GM12892 (cell line): Measurements from ENCODE around the gene ADD1.
A peak's percentile ranks its signal among the peaks of the same experiment; 100 is the strongest.

Experiments
- DNase-seq: peaks from one replicate; pipeline ENCODE4 v3.0.0; 2011; ENCODE audit not compliant: insufficient read length
- FAIRE-seq: peaks from 2 replicates; lab custom pipeline; 2011; peaks lifted over from hg19 to GRCh38; lab: Jason Lieb, UNC
- POLR2A ChIP-seq: IDR thresholded peaks from 2 replicates; pipeline ENCODE4 v1.6.1; 2011; ENCODE audit warnings: low read depth, low read length, control low read depth
- POLR2AphosphoS5 ChIP-seq: IDR thresholded peaks from 2 replicates; pipeline ENCODE4 v1.6.1; 2011; ENCODE audit warnings: low read depth, low read length, control low read depth
- TAF1 ChIP-seq: IDR thresholded peaks from 2 replicates; pipeline ENCODE4 v1.6.1; 2011; ENCODE audit warnings: low read depth, mild to moderate bottlenecking, control low read depth, low read length, borderline replicate concordance

The ADD1 gene

DNA sequence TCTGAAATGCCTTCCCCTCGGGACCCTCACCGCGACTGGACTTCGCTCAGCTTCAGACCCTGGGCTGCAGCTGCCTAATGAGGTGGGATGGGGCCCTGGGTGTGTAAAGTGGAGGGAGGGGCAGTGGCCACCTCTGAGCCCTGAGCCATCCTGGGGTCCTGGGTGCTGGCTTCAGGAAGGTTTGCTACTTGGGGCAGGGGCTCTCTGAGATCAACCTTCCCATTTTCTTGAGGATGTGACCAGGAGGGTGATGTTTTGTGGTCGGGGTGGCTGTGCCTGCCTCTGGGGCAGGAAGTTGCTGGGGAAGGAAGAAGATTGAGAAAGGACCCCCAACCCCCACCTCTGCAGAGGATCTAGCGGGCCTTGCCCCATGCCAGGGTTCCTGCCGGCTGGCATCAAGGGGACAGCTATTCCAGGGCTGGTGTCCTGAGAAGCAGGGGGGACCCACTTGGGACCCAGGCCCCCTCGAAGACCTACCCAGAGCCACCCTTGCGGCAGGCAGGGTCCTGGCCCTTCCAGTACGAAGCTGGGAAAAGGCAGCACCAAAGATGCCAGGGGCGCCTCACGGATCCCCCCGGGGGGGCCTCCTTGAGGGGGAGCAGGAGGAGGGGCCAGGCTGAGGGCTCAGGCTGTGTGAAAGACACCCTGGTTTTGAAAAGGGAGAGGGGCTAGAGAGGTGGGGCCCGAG lies 44.3 kb upstream of the ADD1 start:
- FAIRE-seq (peak; percentile 84), DNase-seq (no peak)
- no peak for TF ChIP-seq POLR2A
- TF ChIP-seq TAF1: no peak
- TF ChIP-seq POLR2AphosphoS5: no peak

DNA sequence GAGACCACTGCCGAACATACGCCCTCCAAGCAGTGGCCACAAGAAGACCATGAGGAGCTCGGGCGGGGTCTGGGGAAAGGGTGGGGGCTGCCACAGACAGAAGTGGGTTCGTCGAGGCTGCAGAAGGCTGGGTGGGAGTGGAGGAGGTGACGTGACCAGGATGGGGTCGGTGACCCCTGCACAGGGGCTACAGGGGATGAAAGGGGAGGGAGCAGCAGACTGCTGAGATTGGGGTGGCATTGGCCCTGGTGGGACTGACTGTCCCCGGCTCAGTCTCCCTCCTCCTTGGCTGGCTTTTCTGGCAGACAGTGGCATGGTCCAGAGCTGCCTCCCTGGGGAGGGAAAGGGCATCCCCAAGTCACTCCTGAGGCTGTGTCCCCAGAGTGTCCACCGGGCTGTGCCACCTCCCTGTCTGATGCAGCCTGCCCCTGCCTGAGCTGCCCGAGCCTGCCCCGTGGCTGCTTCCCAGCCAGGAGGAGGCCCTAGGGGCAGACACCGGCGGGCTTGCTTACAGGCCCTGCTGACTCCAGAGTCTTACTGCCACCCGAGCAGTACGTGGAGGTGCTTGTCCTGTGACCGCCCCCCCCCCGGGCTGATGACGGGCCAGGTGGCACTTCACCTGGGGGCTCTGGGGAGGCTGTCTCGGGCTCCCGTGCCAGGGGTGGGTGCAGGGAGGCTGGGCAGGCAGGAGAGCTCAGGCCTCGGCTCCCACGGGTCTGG lies 43.5 kb upstream of the ADD1 start:
- no peak for DNase-seq
- TF ChIP-seq TAF1: no peak
- TF ChIP-seq POLR2AphosphoS5: no peak
- TF ChIP-seq POLR2A: no peak
- FAIRE-seq: peak; percentile 75

- TF ChIP-seq TAF1: no peak
- FAIRE-seq (peak; percentile 86), DNase-seq (no peak)
Observed at GRCh38 chr4:2800691-2801596, 42.7 kb upstream of the ADD1 start.

DNA sequence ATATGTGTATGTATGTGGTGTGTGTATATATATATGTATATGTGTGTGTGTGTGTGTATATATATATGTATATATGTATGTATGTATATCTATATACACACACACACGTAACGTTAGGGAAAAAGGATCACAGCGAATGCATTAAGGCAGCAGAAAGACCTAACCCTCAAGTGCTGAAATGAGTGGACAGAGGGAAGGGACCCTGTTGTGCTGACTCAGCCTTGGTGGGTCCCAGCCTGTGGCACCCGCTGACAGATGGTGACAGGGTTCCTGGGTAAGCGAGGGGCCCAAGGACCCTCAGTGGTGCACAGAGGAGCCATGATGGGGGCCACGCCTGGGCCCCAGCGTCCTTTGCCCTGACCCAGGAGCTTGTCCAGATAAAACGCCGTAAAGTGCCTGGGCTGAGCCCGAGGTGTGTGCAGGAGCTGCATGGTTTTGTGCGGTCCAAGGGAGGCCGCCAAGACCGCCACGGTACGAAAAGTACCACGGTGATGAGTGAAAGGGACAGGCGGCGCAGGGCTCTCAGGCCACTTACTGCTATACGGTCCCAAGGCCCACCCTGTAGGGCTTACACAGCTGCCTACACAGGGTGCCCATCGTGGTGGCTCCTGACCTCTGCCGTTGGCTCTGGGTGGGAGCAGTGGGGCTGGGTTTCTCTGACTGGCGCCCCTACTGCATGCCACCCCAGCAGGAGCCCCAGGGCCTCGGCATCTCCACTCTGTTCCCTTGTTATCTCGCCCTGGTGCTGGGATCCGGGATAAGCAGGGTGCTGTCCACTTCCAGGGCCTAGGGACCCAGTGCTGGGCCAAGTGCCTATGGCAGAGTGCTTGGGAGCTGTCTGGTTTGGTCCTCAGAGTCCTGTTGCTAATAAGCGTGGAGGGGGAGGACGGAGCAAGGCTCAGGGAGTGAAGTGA lies 40.8 kb upstream of the ADD1 start:
- TF ChIP-seq POLR2A (no peak), TAF1 (no peak), POLR2AphosphoS5 (no peak)
- DNase-seq: no peak
- no peak for FAIRE-seq

DNA sequence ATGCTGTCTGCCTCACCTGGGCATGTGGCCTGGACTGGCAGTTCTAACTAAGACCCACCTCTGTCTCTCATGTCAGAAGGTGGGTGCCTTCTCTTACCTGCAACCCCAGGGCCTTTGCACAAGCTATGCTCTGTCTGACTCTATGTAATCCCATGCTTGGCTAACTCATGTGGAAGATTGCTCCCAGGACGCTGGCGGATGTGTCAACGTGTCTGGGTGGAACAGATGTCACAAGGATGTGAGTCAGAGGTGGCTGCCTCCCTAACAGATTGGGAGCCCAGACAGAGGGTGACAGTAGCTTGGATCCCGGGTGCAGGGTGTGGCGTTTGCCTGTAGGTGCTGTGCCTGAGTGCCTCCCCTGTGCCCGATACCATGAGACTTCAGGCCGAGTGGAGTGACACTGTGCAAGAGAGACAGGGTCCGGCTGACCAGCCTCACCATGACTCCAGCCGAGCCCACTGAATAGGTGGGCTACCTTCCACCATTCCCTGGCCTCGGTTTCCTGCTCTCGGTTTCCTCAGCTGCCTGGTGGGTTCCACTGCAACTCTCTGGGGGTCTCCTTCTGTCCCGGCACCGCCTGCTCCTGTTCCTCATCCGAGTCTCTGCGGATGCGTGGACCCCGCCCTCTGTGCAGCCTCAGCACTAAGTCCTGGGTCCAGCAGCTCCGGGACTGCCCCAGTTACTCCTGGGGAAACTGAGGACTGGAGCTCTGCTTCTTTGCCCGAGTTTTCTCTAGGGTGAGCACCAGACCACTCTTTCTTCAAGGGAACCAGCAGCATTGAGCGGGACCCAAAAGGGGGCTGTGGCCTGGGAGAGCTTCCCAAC lies 39.8 kb upstream of the ADD1 start:
- peak; percentile 27 for FAIRE-seq

DNA sequence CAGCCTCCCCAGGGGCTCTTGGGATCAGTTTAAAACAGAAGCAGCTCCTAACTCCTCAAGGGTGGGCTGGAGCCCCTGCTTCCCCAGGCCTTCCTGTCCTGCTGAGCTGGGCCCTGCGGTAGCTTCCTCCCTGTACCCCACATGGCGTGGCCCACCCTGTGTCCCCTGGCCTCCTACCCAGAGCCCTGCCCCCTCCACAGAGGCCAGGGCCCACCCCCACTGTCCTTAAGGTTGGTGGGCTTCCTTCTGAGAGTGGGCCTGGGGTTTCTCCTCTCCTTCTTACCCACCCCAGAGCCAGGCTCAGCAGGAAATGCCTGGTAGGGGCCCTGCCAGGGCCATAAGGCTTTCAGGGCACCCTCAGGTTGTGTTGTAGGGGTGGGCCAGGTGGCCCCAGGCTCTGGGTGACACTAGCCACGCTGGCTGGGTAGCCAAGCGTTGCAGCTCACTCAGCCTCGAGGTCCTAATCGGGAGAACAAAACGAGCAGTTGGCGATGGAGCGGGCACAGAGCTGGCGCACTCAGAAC lies 39.1 kb upstream of the ADD1 start:
- FAIRE-seq (no peak), DNase-seq (no peak)
- no peak for TF ChIP-seq POLR2A
- TF ChIP-seq TAF1: no peak
- TF ChIP-seq POLR2AphosphoS5: no peak

More for the DNA sequence above, 39.8 kb upstream of the ADD1 start:
- DNase-seq: no peak
- TF ChIP-seq TAF1 (no peak), POLR2A (no peak), POLR2AphosphoS5 (no peak)

GRCh38 chr4:2804973-2805501 lies 38.6 kb upstream of the ADD1 start:
- TF ChIP-seq POLR2A (no peak), POLR2AphosphoS5 (no peak), TAF1 (no peak)
- no peak for FAIRE-seq
- DNase-seq: no peak

DNA sequence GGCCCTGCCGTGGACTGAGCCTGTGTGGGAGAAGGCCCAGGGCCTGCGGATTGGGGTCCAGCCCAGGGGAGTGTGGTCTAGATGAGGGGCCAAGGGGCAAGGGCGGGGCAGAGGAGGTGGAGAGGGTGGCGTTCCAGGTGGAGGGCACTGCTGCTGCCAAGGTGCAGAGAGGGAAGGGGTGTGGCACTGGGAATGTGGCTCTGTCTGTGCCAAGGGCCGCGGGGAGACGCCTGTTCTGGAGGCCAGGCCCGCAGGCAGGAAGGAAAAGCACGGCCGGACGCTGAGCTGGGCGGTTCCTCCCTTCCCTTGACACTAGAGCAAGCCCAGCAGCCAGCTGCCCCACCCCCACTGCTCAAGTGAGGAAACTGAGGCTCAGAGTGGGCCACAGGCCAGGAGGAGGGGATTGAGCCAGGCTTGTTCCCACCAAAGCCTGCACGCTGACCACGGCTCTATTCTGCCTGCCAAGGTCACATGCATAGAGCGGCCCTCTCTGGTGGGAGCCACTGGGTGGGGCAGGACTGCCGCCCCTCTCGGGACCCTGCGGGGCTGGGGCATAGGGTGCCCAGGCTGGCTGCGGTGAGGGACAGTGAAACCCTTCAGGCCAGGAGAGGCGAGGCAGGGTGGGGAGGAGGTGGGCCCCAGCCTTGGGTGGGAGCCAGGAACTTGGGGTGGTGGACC lies 37.8 kb upstream of the ADD1 start:
- DNase-seq (no peak), FAIRE-seq (no peak)
- no peak for TF ChIP-seq TAF1
- TF ChIP-seq POLR2A: no peak
- no peak for TF ChIP-seq POLR2AphosphoS5
